ENCODE measurements around the gene SYTL3. TPM values are rescaled to one million over a fixed set of nuclear protein-coding genes. Genes with fewer than 3 reads are reported as not detected.

Gene SYTL3
- polyA plus RNA-seq, 1 experiment = 1.7 TPM

DNA sequence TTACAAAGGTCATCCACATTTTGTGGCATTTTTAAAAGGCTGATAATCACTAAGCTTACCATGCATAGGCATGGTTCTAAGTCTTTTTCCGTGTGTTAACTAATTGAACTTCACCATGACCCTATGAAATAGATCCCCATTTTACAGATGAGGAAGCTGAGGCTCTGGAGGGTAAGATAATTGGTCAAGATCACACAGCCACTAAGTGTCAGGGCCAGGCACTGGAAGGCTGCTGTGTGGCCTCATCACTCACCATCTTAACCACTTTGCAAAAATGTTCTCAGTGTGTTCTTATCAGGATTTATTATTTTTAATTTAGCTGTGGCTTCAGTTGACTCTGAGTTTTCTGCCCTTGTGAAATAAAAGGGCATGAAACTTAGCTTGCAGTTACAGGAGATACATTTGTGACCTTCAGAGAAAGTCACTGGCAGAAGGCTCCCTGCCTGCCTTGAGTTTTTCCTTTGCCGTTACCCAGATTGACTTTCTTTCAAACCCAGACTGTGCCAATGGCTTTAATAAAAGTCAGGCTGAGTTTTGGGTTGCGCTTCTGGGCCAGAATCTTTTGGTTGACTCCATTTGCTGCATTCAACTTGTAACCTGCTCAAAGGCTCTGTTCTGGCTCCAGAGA, 87.3 kb downstream of the SYTL3 start:
- H3K27me3 ChIP-seq (ENCODE audit: control insufficient read depth, insufficient read depth, low read length) = no peaks in the 10 kb centered on the region
- ChIA-PET POLR2A (no interaction called here), CTCF (no interaction called here)
- no peak for DNase-seq (ENCODE audit: low read depth)
- no peaks in the 10 kb centered on the region for H3K36me3 ChIP-seq (ENCODE audit: control insufficient read depth, insufficient read depth, low read length)
- TF ChIP-seq, protein P1, sequence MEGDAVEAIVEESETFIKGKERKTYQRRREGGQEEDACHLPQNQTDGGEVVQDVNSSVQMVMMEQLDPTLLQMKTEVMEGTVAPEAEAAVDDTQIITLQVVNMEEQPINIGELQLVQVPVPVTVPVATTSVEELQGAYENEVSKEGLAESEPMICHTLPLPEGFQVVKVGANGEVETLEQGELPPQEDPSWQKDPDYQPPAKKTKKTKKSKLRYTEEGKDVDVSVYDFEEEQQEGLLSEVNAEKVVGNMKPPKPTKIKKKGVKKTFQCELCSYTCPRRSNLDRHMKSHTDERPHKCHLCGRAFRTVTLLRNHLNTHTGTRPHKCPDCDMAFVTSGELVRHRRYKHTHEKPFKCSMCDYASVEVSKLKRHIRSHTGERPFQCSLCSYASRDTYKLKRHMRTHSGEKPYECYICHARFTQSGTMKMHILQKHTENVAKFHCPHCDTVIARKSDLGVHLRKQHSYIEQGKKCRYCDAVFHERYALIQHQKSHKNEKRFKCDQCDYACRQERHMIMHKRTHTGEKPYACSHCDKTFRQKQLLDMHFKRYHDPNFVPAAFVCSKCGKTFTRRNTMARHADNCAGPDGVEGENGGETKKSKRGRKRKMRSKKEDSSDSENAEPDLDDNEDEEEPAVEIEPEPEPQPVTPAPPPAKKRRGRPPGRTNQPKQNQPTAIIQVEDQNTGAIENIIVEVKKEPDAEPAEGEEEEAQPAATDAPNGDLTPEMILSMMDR (IDR thresholded peaks at IDR 0.05; ENCODE audit: insufficient read depth, low read depth, low read length) = no peak
- no peak overlapping the region for H3K4me3 ChIP-seq (ENCODE audit: low read depth, low read length)

DNA sequence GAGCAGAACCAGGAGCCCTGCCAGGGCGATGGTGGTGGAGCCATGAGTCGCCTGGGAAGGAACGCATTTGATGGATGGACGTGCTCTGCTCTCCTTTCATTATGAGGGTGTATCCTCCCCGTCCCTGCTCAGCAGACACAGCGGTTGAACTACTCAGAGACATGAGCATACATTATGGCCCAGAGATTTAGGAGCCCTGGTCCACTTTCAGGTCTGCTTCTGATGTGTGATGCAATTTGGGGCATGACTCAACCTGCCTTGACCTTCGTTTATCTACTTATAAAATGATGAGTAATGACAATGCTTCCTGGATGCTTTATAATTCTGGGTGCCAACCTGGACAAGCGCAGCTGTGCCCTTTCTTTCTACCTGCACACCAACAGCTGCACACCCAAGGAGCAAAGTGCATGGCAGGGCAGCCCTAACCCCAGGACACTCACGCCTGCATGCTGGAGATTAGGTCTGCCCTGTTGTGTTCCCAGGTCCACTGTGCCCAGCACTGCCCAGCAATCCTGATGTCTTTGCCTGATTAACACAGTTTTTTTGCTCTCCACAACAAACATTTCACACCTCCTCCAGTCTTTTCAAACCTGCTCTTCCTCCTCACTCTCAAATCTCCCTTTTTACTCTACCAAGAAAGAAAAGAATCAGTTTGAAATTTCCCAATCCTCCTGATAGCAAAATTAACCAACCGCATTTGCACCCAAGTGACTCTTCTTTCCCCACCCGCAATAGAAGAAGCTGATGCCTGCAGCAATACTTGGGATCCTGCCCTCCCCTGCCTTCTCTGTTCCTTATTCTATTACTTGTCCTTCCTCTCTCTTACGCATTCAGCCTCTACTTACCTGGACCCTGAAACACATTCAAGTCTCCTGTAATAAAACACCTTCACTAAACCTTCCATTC, 88.1 kb downstream of the SYTL3 start:
- ChIA-PET CTCF (interaction anchor here (1.1 to 1.5 kb wide), 2 partner anchors 20 to 32 kb away, joined by 3 to 7 read pairs; no protein-coding TSS in a partner anchor), POLR2A (no interaction called here)
- no peak for DNase-seq (ENCODE audit: low read depth)
- no peak overlapping the region for H3K4me3 ChIP-seq (ENCODE audit: low read depth, low read length)
- no peaks in the 10 kb centered on the region for H3K36me3 ChIP-seq (ENCODE audit: control insufficient read depth, insufficient read depth, low read length)
- TF ChIP-seq, protein P1 (IDR thresholded peaks at IDR 0.05; ENCODE audit: insufficient read depth, low read depth, low read length) = no peak
- no peaks in the 10 kb centered on the region for H3K27me3 ChIP-seq (ENCODE audit: control insufficient read depth, insufficient read depth, low read length)

DNA sequence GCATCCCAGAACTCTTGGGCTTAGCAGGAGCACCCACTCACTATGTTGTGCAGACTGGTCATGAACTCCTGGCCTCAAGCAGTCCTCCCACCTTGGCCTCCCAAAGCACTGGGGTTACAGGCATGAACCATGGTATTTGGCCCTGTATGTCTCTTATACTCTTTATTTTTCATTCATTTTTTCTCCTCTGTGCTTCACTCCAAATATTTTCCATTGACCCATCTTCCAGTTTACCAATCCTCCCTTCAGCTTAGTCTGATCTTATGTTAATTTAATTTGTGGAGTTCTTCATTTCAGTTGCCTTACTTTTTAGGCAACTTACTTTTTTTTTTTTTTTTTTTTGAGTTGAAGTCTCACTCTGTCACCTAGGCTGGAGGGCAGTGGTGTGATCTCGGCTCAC, 89.8 kb downstream of the SYTL3 start:
- ChIA-PET POLR2A (no interaction called here), CTCF (interaction anchor here (0.6 kb wide), 1 partner anchor 9 kb away, joined by 3 read pairs; no protein-coding TSS in a partner anchor)
- no peak for DNase-seq (ENCODE audit: low read depth)
- TF ChIP-seq, protein P1 (IDR thresholded peaks at IDR 0.05; ENCODE audit: insufficient read depth, low read depth, low read length) = no peak
- H3K27me3 ChIP-seq (ENCODE audit: control insufficient read depth, insufficient read depth, low read length) = no peaks in the 10 kb centered on the region
- no peaks in the 10 kb centered on the region for H3K36me3 ChIP-seq (ENCODE audit: control insufficient read depth, insufficient read depth, low read length)
- H3K4me3 ChIP-seq (ENCODE audit: low read depth, low read length) = no peak overlapping the region

DNA sequence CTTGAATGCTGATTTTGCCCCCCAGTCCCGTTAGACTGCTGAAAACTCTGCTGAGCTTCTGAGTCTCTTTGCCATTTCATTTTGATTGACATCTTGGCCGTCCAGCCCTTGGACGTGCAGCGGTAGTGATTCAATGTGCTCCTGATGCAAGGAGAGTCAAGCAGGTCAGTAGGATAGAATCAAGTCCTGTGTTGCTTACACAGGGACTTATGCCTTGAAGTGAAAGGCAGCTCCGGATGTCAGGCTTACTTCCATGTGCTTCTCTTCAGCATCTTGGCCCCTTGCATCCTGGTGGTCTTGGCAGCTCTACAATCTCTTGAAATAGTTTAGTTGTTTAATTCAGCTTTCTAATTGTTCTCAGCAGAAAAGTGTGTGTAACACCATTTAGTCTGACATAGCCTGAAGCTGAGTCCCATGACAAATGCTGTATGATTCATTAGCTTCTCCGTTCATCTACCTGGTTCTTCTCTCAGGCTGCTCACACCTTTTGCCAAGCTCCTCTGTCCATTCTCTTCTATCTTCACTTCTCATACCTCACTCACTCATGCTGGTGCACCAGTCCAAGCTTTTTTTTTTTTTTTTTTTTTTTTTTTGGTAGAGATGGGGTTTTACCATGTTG, 93.3 kb downstream of the SYTL3 start:
- no peak for DNase-seq (ENCODE audit: low read depth)
- TF ChIP-seq, protein P1 (IDR thresholded peaks at IDR 0.05; ENCODE audit: insufficient read depth, low read depth, low read length) = no peak
- Histone ChIP-seq H3K4me3 (ENCODE audit: low read depth, low read length) (no peak overlapping the region), H3K36me3 (ENCODE audit: control insufficient read depth, insufficient read depth, low read length) (no peaks in the 10 kb centered on the region), H3K27me3 (ENCODE audit: control insufficient read depth, insufficient read depth, low read length) (no peaks in the 10 kb centered on the region)
- CTCF ChIA-PET = interaction anchor here (1.3 to 1.6 kb wide), 3 partner anchors 8 to 52 kb away, joined by 3 to 5 read pairs (median 4); no protein-coding TSS in a partner anchor
- POLR2A ChIA-PET = no interaction called here

DNA sequence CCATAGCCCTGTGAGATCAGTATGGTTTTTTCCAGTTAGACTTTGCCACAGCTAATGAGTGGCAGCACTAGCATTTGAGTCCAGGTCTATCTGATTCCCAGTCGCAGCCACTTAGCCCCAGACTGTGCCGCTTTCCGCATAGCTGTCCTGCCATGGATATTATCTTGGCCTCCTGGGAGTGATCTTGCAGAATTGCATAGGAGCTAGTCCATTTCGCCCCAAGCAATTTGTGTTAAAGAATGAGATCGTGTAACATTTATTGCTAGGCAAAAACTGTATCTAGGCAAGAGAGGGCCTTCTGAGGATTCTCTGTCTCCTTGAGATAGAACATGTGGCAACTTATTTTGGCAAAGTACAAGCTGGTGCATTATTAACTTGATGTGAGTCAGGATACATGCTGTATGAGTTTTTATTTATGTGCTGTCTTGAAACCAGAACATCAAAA, 95.2 kb downstream of the SYTL3 start:
- H3K36me3 ChIP-seq (ENCODE audit: control insufficient read depth, insufficient read depth, low read length) = no peaks in the 10 kb centered on the region
- DNase-seq (ENCODE audit: low read depth) = no peak
- H3K27me3 ChIP-seq (ENCODE audit: control insufficient read depth, insufficient read depth, low read length) = no peaks in the 10 kb centered on the region
- TF ChIP-seq, protein P1 (IDR thresholded peaks at IDR 0.05; ENCODE audit: insufficient read depth, low read depth, low read length) = no peak
- POLR2A ChIA-PET = no interaction called here
- CTCF ChIA-PET = interaction anchor here (0.8 to 1.4 kb wide), 2 partner anchors 11 to 27 kb away, joined by 3 read pairs; no protein-coding TSS in a partner anchor
- no peak overlapping the region for H3K4me3 ChIP-seq (ENCODE audit: low read depth, low read length)
